ENCODE results near the gene TGM3. TPM values are rescaled to one million over a fixed set of nuclear protein-coding genes. Genes with fewer than 3 reads are reported as not detected.
A peak's percentile ranks its signal among the peaks of the same experiment; 100 is the strongest.

The TGM3 gene
- total RNA-seq, 1 donor from 2014 or later, result 0.32 TPM

GRCh38 chr20:2326046-2326445 lies 30.2 kb downstream of the TGM3 start:
- no peaks in the 10 kb centered on the region for H3K36me3 ChIP-seq
- H3K4me3 ChIP-seq, result no peak overlapping the region
- no peak overlapping the region for H3K27ac ChIP-seq
- H3K9me3 ChIP-seq, result no peaks in the 10 kb centered on the region
- no peak for DNase-seq
- ATAC-seq, result no peak
- no peaks in the 10 kb centered on the region for H3K4me1 ChIP-seq
- TF ChIP-seq CTCF (IDR thresholded peaks at IDR 0.05), result no peak
- peaks cover 7% of the 10 kb centered on the region for H3K27me3 ChIP-seq (ENCODE audit: low read depth)
- intact Hi-C loops (cut with DNase I), result no loop called here

- DNase-seq (no peak), ATAC-seq (no peak)
- Histone ChIP-seq H3K36me3 (no peaks in the 10 kb centered on the region), H3K27ac (no peak overlapping the region), H3K27me3 (ENCODE audit: low read depth) (peaks cover 7% of the 10 kb centered on the region), H3K4me1 (no peaks in the 10 kb centered on the region), H3K4me3 (no peak overlapping the region), H3K9me3 (no peaks in the 10 kb centered on the region)
- TF ChIP-seq CTCF (IDR thresholded peaks at IDR 0.05), result no peak
- intact Hi-C loops (cut with DNase I), result no loop called here
Observed at GRCh38 chr20:2327620-2328555, 32.1 kb downstream of the TGM3 start.

GRCh38 chr20:2329286-2329685 lies 33.5 kb downstream of the TGM3 start:
- no peak for DNase-seq
- Histone ChIP-seq H3K4me3 (no peak overlapping the region), H3K4me1 (no peaks in the 10 kb centered on the region), H3K27me3 (ENCODE audit: low read depth) (peaks cover 7% of the 10 kb centered on the region), H3K27ac (no peak overlapping the region), H3K36me3 (no peaks in the 10 kb centered on the region), H3K9me3 (no peaks in the 10 kb centered on the region)
- no peak for ATAC-seq
- TF ChIP-seq CTCF (IDR thresholded peaks at IDR 0.05), result no peak
- intact Hi-C loops (cut with DNase I), result no loop called here

- H3K36me3 ChIP-seq, result no peaks in the 10 kb centered on the region
- H3K27me3 ChIP-seq (ENCODE audit: low read depth), result peaks cover 7% of the 10 kb centered on the region
- ATAC-seq, result peak in 1 of 2 donors; percentile 18
- H3K27ac ChIP-seq, result no peak overlapping the region
- H3K9me3 ChIP-seq, result no peaks in the 10 kb centered on the region
- intact Hi-C loops (cut with DNase I), result no loop called here
- TF ChIP-seq CTCF (IDR thresholded peaks at IDR 0.05), result no peak
- DNase-seq, result no peak
- H3K4me3 ChIP-seq, result no peak overlapping the region
- H3K4me1 ChIP-seq, result no peaks in the 10 kb centered on the region
Observed at GRCh38 chr20:2330090-2330695, 34.4 kb downstream of the TGM3 start.

GRCh38 chr20:2331106-2331505 lies 35.3 kb downstream of the TGM3 start:
- Histone ChIP-seq H3K4me1 (no peaks in the 10 kb centered on the region), H3K4me3 (no peak overlapping the region), H3K9me3 (no peaks in the 10 kb centered on the region), H3K27me3 (ENCODE audit: low read depth) (peaks cover 5% of the 10 kb centered on the region), H3K36me3 (no peaks in the 10 kb centered on the region), H3K27ac (no peak overlapping the region)
- TF ChIP-seq CTCF (IDR thresholded peaks at IDR 0.05), result no peak
- intact Hi-C loops (cut with DNase I), result no loop called here
- ATAC-seq (no peak), DNase-seq (no peak)

All from lower lobe of right lung (tissue), 2 donors.